Measurements from ENCODE around the gene DDX59. TPM values are rescaled to one million over a fixed set of nuclear protein-coding genes. Genes with fewer than 3 reads are reported as not detected.

The DDX59 gene
- polyA plus RNA-seq, 3 donors, result 14.3 to 18.6 (median 14.9) TPM

DNA sequence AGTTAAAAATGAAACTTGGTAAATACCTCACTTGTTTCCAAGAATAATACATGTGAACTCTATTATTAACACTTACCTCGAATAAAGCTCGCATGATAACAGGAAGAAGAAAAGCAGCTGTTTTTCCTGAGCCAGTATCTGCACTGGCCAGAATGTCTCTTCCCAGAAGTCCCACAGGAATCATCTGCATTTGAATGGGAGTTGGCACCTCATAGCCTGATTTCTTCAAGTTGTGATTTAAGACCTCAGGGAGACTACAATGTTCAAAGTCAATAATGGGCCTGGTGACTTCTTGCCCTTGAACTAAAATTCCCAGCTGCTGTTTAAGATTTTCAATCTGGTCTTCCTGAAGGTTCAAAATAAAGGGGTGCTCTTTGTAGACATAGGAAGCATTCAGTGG lies 3.8 kb downstream of the DDX59 start:
- H3K27me3 ChIP-seq (ENCODE audit: control insufficient read depth in 2 of 2, insufficient read depth in 2 of 2, low read length in 2 of 2), result no peaks in the 10 kb centered on the region
- Mint-ChIP-seq H3K4me1 (peaks cover 35% of the 10 kb centered on the region), H3K4me3 (no peak overlapping the region), H3K36me3 (peaks cover 48 to 52% of the 10 kb centered on the region in 2 donors), H3K9me3 (peaks cover 0 to 2% (median 0%) of the 10 kb centered on the region in 7 donors), H3K27ac (peak overlapping the region in 4 of 7 donors; percentile 1 to 52 (median 36)), H3K27me3 (ENCODE audit: low read depth in 3 of 3) (no peaks in the 10 kb centered on the region)
- no peak overlapping the region for H2AFZ ChIP-seq (ENCODE audit: insufficient read depth, low read depth, low read length, poor library complexity, severe bottlenecking)
- H3K4me3 ChIP-seq (replicated peaks in 1 of 3; ENCODE audit: low read depth in 2 of 3, low read length in 3 of 3), result no peak overlapping the region
- TF ChIP-seq, protein P1, sequence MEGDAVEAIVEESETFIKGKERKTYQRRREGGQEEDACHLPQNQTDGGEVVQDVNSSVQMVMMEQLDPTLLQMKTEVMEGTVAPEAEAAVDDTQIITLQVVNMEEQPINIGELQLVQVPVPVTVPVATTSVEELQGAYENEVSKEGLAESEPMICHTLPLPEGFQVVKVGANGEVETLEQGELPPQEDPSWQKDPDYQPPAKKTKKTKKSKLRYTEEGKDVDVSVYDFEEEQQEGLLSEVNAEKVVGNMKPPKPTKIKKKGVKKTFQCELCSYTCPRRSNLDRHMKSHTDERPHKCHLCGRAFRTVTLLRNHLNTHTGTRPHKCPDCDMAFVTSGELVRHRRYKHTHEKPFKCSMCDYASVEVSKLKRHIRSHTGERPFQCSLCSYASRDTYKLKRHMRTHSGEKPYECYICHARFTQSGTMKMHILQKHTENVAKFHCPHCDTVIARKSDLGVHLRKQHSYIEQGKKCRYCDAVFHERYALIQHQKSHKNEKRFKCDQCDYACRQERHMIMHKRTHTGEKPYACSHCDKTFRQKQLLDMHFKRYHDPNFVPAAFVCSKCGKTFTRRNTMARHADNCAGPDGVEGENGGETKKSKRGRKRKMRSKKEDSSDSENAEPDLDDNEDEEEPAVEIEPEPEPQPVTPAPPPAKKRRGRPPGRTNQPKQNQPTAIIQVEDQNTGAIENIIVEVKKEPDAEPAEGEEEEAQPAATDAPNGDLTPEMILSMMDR (IDR thresholded peaks at IDR 0.05), result no peak
- no peak overlapping the region for H3K4me2 ChIP-seq (replicated peaks; ENCODE audit: extremely low read depth, low read length, poor library complexity, severe bottlenecking)
- no peak for DNase-seq
- H3K79me2 ChIP-seq (ENCODE audit: insufficient read depth, low read length), result peaks cover 65% of the 10 kb centered on the region
- WGBS (ENCODE audit: insufficient coverage), result 28% methylated on average over 2 of the region's 2 CpGs
- no peak overlapping the region for H3K9ac ChIP-seq (ENCODE audit: insufficient read depth, low read length, poor library complexity, severe bottlenecking)
- peaks cover 18% of the 10 kb centered on the region for H4K20me1 ChIP-seq (ENCODE audit: insufficient read depth, low read length)
- intact Hi-C loops (cut with micrococcal nuclease), result loop anchor here in 1 of 2 donors (5.0 kb wide), 1 partner anchor 44 kb away; the partner anchor contains the start of gene KIF14
- peaks cover 42 to 58% of the 10 kb centered on the region in 2 donors for H3K36me3 ChIP-seq (replicated peaks in 1 of 2; ENCODE audit: control insufficient read depth in 1 of 2, insufficient read depth in 2 of 2, low read length in 2 of 2)
- H3K4me1 ChIP-seq (ENCODE audit: control insufficient read depth in 1 of 2, insufficient read depth in 2 of 2, low read length in 2 of 2), result peaks cover 12 to 13% of the 10 kb centered on the region in 2 donors
- H3K27ac ChIP-seq (ENCODE audit: low read depth in 1 of 2, low read length in 2 of 2), result peak overlapping the region in 1 of 2 donors; percentile 23
- H3K9me3 ChIP-seq (replicated peaks in 1 of 2; ENCODE audit: control insufficient read depth in 1 of 2, insufficient read depth in 1 of 2, low read length in 2 of 2), result no peaks in the 10 kb centered on the region

GRCh38 chr1:200660719-200661118 lies 9.0 kb downstream of the DDX59 start:
- no peak overlapping the region for H3K4me2 ChIP-seq (replicated peaks; ENCODE audit: extremely low read depth, low read length, poor library complexity, severe bottlenecking)
- no peaks in the 10 kb centered on the region for H3K27me3 ChIP-seq (ENCODE audit: control insufficient read depth in 2 of 2, insufficient read depth in 2 of 2, low read length in 2 of 2)
- H3K9ac ChIP-seq (ENCODE audit: insufficient read depth, low read length, poor library complexity, severe bottlenecking), result no peak overlapping the region
- peaks cover 37% of the 10 kb centered on the region for H4K20me1 ChIP-seq (ENCODE audit: insufficient read depth, low read length)
- H3K4me3 ChIP-seq (replicated peaks in 1 of 3; ENCODE audit: low read depth in 2 of 3, low read length in 3 of 3), result no peak overlapping the region
- peaks cover 14% of the 10 kb centered on the region for H3K4me1 Mint-ChIP-seq
- peaks cover 83 to 92% of the 10 kb centered on the region in 2 donors for H3K36me3 Mint-ChIP-seq
- no peak overlapping the region for H2AFZ ChIP-seq (ENCODE audit: insufficient read depth, low read depth, low read length, poor library complexity, severe bottlenecking)
- intact Hi-C loops (cut with micrococcal nuclease), result no loop called here
- H3K36me3 ChIP-seq (replicated peaks in 1 of 2; ENCODE audit: control insufficient read depth in 1 of 2, insufficient read depth in 2 of 2, low read length in 2 of 2), result peaks cover 76 to 100% of the 10 kb centered on the region in 2 donors
- no peaks in the 10 kb centered on the region for H3K9me3 Mint-ChIP-seq
- DNase-seq, result no peak
- H3K4me3 Mint-ChIP-seq, result no peak overlapping the region
- no peaks in the 10 kb centered on the region for H3K27me3 Mint-ChIP-seq (ENCODE audit: low read depth in 3 of 3)
- H3K27ac ChIP-seq (ENCODE audit: low read depth in 1 of 2, low read length in 2 of 2), result no peak overlapping the region
- no peaks in the 10 kb centered on the region for H3K4me1 ChIP-seq (ENCODE audit: control insufficient read depth in 1 of 2, insufficient read depth in 2 of 2, low read length in 2 of 2)
- no peaks in the 10 kb centered on the region for H3K9me3 ChIP-seq (replicated peaks in 1 of 2; ENCODE audit: control insufficient read depth in 1 of 2, insufficient read depth in 1 of 2, low read length in 2 of 2)
- H3K27ac Mint-ChIP-seq, result no peak overlapping the region
- H3K79me2 ChIP-seq (ENCODE audit: insufficient read depth, low read length), result peaks cover 42% of the 10 kb centered on the region
- TF ChIP-seq, protein P1 (IDR thresholded peaks at IDR 0.05), result no peak
- 98% methylated on average over 5 of the region's 6 CpGs for WGBS (ENCODE audit: insufficient coverage)
